Stimulated activated CD8-positive, alpha-beta memory T cell treated with anti-CD3 and anti-CD28 coated beads, Interleukin-15, amount 100 ng/mL, for 1 hour (primary cell): ENCODE data around the gene ZCCHC3.

Experiments
- DNase-seq: peaks from one replicate; pipeline ENCODE4 v3.0.0-alpha.2; 2020; ENCODE audit warnings: low read depth

Gene ZCCHC3

GRCh38 chr20:284172-284571 is 13.2 kb upstream of the ZCCHC3 start:
- DNase-seq = no peak

GRCh38 chr20:286508-286907 is 10.9 kb upstream of the ZCCHC3 start:
- DNase-seq = no peak

GRCh38 chr20:288956-289692 is 8.2 kb upstream of the ZCCHC3 start:
- no peak for DNase-seq

- no peak for DNase-seq
These were observed 7.7 kb upstream of the ZCCHC3 start for GRCh38 chr20:289693-290083.

- DNase-seq = peak; percentile 72
These were observed 7.1 kb upstream of the ZCCHC3 start, which contains the start of gene C20orf96 for GRCh38 chr20:290084-290831. Gene C20orf96 (minus strand): TSS chr20:290750. CDS start chr20:290610, 140 bp downstream.

- no peak for DNase-seq
These were observed 2.8 kb upstream of the ZCCHC3 start for GRCh38 chr20:294602-295001.

- DNase-seq = no peak
These were observed 1.6 kb upstream of the ZCCHC3 start for GRCh38 chr20:295804-296203.

GRCh38 chr20:297925-298775 is 780 bp downstream of the ZCCHC3 start:
- no peak for DNase-seq

GRCh38 chr20:298776-299391 is 1.5 kb downstream of the ZCCHC3 start:
- no peak for DNase-seq

- no peak for DNase-seq
These were observed 3.1 kb downstream of the ZCCHC3 start for GRCh38 chr20:300345-300990.

- DNase-seq = no peak
These were observed 4.8 kb downstream of the ZCCHC3 start for GRCh38 chr20:301886-302848.

GRCh38 chr20:305745-306144 is 8.4 kb downstream of the ZCCHC3 start:
- no peak for DNase-seq

GRCh38 chr20:308427-309038 is 11.2 kb downstream of the ZCCHC3 start:
- no peak for DNase-seq

- DNase-seq = no peak
These were observed 12.0 kb downstream of the ZCCHC3 start for GRCh38 chr20:309306-309840.

GRCh38 chr20:309841-310644 is 12.7 kb downstream of the ZCCHC3 start:
- peak; percentile 55 for DNase-seq

- DNase-seq = no peak
These were observed 13.3 kb downstream of the ZCCHC3 start for GRCh38 chr20:310645-311044.

GRCh38 chr20:311609-312008 is 14.2 kb downstream of the ZCCHC3 start:
- no peak for DNase-seq

- no peak for DNase-seq
These were observed 14.7 kb downstream of the ZCCHC3 start for GRCh38 chr20:312067-312466.

- no peak for DNase-seq
These were observed 15.5 kb downstream of the ZCCHC3 start for GRCh38 chr20:312866-313265.
